H1 (cell line): ENCODE measurements around the gene NR2F2. TPM values are rescaled to one million over a fixed set of nuclear protein-coding genes. Genes with fewer than 3 reads are reported as not detected.
A peak's percentile ranks its signal among the peaks of the same experiment; 100 is the strongest.

ENCODE experiments used
- ASH2L ChIP-seq: fragments of 200-600, 300-600 bp; sonication (generic); IDR thresholded peaks from one replicate; pipeline ENCODE4 v1.7.1; 2017; ENCODE audit warnings: low read length
- CBX8 ChIP-seq: fragments of 300-800, 300-1000 bp; sonication (generic); IDR thresholded peaks from 2 replicates; pipeline ENCODE4 v1.7.1; 2016; ENCODE audit warnings: low read depth, low read length, borderline replicate concordance
- EZH2 ChIP-seq: fragments of 200-600 bp; sonication (generic); IDR thresholded peaks from 2 replicates; pipeline ENCODE4 v1.7.1; 2012; ENCODE audit warnings: low read depth, mild to moderate bottlenecking, moderate library complexity, low read length, inconsistent platforms; ENCODE audit not compliant: severe bottlenecking
- MAFK ChIP-seq: IDR thresholded peaks from 2 replicates; pipeline ENCODE4 v1.6.1; 2012; ENCODE audit warnings: low read depth, mild to moderate bottlenecking, improper control_type of control experiment, low read length
- RNF2 ChIP-seq: fragments of 200-900, 300-1000 bp; sonication (generic); IDR thresholded peaks from 2 replicates; pipeline ENCODE4 v1.7.1; 2016; ENCODE audit warnings: borderline replicate concordance, low read depth, mild to moderate bottlenecking, antibody characterized with exemption, low read length; ENCODE audit not compliant: poor library complexity, severe bottlenecking; ENCODE audit errors: missing control alignments
- SIN3A ChIP-seq, 2 experiments: IDR thresholded peaks in 1 of 2; conservative IDR thresholded peaks in 1 of 2; 2 replicates each; pipeline ENCODE4 v1.6.1; 2011 to 2012; ENCODE audit warnings: low read length in 2 of 2, improper control_type of control experiment in 1 of 2, low read depth in 1 of 2, mild to moderate bottlenecking in 1 of 2
- SUZ12 ChIP-seq: fragments of 200-600 bp; sonication (generic); IDR thresholded peaks from 2 replicates; pipeline ENCODE4 v1.6.1; 2012; ENCODE audit warnings: mild to moderate bottlenecking, inconsistent platforms, low read length, moderate library complexity, mixed read lengths
- polyA plus RNA-seq, 7 experiments: library from polyadenylated mRNA; depleted of rRNA in 3 of 7; stranded (reverse) in 5 of 7; unstranded in 2 of 7; fragments of >200 nt in 5 of 7; fragments of 200-250 nt in 2 of 7; gene quantifications; 1 replicate in 5 of 7; 2 replicates in 1 of 7; 4 replicates in 1 of 7; pipeline versions ENCODE4 v1.2.1 to v1.2.3, GENCODE V29; 2011 to 2013; ENCODE audit warnings: missing spikeins in 2 of 7, mixed read lengths in 2 of 7
- total RNA-seq: library from RNA; stranded (reverse); fragmentation: NEBNext Ultra II Directional; extraction: Animal tissue kit (Norgen Biotek cat#: 25700); gene quantifications from 2 replicates; pipeline ENCODE4 v1.2.1, GENCODE V29; 2021

NR2F2 gene
- total and polyA plus RNA-seq, 2 of the 8 experiments (the other 6 are each of a cell fraction or from before 2014, with no cell fraction given): 0.03 TPM; not detected in 1

- TF ChIP-seq RNF2: peak; percentile 93
- TF ChIP-seq ASH2L: peak; percentile 50
- peak; percentile 81 for TF ChIP-seq EZH2
- 0 out of 2 replicates have a peak, but pooled peaks have one; percentile 86 for TF ChIP-seq CBX8
- no peak for TF ChIP-seq SIN3A (conservative IDR thresholded peaks at IDR 0.05 in 1 of 2, IDR thresholded peaks at IDR 0.05 in 1 of 2; ENCODE audit: low read depth in 1 of 2, low read length in 2 of 2)
- peak; percentile 51 for TF ChIP-seq SUZ12
- TF ChIP-seq MAFK: no peak
These were observed 844 bp downstream of the NR2F2 start (continued) for GRCh38 chr15:96331144-96331944.
